GM18870 (cell line): ENCODE measurements around the gene DYNC1H1.

Experiments
- ATAC-seq: cut with Tn5 transposase; IDR thresholded peaks from one replicate; pipeline ENCODE4 v1.9.1; 2021; ENCODE audit warnings: moderate library complexity; ENCODE audit not compliant: unreplicated experiment

The DYNC1H1 gene

DNA sequence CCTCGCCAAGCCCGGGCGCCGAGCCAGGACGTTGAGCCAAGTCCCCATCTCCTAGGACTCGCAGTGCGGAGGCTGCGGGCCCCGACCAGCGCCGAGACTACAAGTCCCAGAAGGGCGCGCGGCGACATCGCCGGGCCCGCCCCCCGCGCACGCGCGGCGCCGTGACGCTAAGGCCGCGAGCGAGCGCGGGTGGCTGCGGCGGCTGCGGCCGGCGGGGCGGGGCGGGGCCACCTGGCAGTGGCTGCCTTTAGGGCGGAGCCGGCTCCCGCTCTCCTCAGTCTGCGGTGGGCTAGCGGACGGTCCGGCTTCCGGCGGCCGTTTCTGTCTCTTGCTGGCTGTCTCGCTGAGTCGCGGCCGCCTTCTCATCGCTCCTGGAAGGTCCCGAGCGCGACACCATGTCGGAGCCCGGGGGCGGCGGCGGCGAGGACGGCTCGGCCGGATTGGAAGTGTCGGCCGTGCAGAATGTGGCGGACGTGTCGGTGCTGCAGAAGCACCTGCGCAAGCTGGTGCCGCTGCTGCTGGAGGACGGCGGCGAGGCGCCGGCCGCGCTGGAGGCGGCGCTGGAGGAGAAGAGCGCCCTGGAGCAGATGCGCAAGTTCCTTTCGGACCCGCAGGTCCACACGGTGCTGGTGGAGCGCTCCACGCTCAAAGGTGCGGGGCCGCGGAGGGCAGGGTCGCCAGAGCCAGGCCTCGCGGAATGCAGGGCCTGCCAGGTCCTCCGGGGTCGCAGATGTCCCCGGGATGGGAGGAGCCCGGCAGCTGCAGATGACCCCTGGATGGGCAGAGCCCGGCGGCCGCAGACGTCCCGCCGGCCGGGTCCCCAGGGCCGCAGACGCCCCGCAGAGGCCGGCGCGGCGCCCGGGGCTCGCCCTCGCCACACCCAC is at the start of gene DYNC1H1:
TSS of gene DYNC1H1 (plus strand) at position 277 of the 884 bp plus-strand sequence. CDS start at position 396, 119 bp downstream.
- peak; percentile 47 for ATAC-seq

DNA sequence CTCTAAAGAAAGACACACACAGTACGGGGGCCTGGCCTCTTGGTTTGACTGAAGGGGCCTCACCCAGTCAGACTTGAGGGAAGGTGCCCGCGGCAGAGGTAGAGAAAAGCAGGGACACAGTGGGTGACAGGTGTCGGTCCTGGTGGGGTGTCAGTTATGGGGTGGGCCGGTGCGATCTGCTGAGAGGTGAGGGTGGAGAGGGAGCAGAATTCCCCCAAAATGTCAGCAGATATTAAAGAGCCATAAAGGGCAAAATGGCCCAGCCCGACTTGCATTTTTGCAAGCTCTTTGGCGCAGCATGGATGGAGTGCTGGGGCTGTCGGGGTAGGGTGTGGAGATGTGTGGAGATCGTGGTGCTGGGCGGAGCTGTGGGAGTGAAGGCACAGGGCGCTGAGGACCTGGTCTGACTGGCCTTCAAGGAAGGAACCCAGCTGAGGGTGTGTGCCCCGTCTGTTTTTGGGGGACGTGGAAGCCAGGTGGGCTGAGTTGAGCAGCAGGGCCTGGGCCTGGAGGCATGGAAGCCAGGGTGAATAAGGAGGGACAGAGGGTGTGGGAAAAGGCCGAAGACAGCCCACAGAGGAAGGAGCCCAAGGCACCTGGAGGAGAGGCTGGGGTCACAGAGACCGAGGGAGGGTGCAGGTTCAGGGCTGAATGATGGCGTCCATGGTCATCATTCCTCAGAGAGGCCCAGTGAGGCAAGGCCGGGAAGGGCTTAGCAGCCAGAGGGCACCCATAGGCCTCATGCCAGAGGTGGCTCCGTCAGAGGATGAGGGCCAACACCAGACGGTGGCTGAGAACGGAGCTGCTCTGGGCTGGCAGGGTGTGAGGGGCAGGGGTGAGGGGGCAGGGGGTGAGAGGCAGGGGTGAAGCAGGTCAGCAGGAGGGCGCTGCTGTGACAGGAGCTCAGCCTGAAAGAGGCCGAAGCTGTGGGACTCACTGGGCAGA is 48.2 kb upstream of the DYNC1H1 start:
- ATAC-seq: no peak

DNA sequence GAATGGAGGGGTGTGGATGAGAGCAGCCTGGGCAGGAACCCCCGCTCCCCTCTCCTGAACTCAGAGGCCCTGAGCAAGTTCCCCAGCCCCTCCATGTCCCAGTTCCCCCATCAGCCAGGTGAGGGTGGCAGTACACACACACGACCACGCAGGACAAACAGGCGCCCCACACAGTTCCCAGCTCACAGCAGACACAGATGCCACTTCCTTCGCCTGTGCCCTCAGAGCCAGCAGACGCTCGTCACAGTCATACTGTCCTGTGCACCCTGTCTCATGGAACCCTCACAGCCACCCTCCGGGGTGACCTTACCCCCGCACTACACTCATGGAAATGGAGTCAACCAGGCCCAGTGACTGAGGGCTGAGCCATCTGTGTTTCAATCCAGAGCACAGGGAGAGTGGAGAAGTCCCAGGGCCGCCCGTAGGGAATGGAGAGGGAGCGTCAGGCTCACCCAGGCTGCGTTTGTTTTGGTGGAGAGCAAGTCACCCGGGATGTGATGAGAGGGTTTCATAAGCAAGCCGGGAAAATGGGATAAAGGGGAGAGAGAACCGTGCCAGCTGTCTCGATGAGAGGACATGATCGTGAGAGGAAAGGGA is 47.5 kb upstream of the DYNC1H1 start:
- no peak for ATAC-seq

DNA sequence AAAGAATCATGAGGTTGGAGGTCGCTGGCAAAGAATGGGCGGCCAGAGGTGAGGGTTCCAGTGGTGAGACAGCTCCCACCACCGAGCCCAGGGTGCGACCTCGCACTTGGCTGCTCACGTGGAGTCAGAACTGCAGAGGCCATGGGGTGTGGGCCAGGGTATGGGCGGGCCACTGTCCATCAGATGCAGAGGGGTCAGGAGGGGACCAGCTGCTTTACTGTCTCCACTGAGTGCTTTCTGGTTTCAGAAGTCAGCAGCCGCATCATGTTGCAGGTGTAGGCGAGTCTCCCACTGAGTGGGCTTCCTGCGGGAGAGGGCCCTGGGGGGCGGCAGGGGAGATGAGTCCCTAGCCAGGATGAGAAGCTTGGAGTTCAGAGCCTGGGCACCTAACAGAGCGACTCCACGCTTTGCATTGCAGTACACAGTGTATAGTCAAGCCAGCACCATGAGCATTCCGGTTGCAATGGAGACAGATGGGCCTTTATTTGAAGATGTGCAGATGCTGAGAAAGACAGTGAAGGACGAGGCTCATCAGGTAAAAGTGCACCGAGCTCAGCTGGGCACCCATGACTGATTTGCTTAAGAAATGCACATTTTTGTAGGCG is 46.9 kb upstream of the DYNC1H1 start:
- ATAC-seq: no peak

DNA sequence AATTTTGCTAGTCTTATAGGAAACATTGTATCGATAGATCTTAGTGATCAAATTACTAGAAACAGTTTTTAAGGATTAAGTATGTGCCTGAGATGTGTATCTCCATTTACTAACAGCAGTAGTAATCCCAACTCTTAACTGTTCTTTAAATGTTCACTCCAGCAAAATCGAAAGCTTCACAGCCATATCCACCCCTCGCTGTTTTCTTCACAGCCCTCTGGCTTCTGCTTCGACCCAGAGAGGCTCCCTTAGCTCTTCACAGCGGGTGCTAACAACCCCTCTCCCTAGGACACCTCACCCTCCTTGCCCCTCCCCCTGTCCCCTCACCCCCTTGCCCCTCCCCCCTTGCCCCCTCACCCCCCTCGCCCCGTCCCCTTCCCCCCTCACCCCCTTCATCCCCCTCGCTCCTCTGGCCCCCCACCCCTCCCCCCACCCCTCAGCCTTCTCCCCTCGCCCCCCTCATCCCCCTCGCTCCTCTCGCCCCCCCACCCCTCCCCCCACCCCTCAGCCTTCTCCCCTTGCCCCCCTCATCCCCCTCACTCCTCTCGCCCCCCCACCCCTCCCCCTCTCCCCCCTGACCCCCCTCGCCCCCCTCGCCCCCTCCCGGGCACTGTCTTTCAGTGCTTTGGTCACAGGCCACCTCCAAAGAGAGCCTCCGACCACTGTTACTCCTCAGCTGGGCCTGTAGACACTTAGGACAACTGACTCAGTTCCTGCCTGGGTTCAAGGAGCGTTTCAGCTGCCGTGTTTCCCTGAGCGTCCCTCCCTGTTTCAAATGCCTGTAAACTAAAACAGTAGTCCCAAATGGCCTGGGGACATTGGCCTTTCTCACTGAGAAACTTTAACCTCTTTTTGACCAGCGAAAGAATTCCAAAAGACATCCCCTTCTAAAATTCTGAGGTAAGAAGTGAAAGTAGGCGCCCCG is 46.0 kb upstream of the DYNC1H1 start:
- no peak for ATAC-seq

DNA sequence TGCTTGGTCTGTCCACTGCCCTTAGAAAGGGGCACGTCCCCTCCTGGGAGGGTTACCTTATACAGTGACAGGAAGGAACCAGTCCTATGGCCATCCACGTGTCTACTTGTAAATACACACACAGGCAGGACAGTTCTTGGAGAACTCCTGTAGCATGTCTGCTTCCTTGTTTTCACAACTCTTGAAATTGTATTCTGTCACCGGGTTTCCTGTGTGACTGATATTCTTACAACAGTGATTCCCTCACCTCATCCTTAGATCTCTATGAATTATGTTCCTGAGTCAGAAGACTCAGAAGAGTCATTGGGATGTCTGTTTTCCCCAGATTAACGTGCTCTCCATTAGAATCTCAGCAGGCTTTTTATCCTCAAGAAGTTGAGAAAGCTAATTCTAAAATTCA is 44.1 kb upstream of the DYNC1H1 start:
- no peak for ATAC-seq

DNA sequence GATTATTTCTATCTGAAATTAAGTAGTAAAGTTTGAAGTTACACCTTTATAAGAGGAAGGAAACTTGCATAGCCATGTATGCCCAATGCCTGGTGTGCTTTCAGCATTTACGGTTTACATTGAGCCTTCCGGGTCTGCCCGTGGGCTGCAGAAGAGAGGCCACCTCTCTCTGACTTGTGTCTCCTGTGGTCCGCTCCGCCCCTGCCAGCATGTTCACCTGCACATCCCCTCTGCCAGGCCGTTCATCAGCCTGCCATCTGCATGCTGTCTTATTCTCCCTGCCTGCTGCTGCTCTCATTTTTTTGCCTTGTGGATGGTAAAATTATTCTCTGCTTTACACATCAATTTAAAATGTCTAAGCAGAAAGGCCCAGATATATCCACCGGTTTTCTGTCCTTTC is 41.5 kb upstream of the DYNC1H1 start:
- no peak for ATAC-seq

DNA sequence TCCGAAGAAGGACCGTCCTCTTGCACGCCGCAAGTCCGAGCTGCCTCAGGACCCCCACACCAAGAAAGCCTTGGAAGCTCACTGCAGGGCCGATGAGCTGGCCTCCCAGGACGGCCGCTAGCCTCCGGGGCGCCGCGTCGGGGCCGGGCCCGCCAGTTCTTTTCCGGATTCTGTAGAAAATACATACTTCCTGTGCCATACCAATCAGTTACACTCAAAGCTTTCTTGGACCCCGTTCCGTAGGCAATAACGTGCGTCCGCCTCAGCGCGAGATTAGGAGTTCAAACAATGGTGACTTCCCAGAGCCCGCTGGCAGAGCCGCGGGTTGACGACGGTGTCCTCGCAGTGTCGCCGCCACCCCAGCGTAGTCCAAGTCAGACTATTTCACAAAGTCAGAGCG is 39.2 kb upstream of the DYNC1H1 start:
- ATAC-seq: no peak

DNA sequence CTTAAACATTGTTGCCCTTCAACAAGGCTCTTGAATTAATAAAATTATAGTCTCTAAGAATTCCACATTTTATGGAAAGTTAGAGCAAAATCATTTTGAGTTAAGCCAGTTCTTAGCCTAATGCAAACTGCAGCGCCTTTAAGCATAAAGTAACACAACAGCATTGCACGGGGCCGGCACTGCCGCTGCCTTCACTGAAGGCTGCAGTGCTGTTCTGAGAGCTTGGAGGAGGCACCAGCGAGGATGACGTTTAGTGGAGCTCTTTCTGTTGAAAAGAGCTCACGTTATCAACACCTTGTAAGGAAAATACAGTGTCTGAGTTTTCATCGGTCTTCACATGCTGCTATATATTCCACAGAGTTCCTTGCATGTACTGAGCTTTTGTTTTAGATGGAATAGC is 38.3 kb upstream of the DYNC1H1 start:
- no peak for ATAC-seq

DNA sequence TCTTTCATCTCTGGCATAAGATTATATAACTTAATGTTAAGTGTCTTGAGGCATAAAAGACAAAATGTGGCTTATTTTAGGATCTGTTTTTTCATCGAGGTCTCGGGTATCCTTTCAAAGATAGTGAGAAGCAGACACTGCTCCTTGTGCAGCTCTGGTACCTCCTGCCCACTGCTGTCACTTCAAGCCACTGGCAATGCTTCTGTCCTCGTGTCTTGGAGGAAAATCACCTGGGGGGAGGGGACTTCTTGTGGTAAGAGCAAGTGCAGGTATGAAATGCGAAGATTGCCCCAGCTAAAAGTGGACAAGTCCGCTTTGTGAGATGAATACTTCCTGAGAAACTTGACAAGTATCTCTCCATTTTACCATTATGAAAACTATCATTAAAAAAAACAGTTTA is 37.8 kb upstream of the DYNC1H1 start:
- ATAC-seq: no peak

DNA sequence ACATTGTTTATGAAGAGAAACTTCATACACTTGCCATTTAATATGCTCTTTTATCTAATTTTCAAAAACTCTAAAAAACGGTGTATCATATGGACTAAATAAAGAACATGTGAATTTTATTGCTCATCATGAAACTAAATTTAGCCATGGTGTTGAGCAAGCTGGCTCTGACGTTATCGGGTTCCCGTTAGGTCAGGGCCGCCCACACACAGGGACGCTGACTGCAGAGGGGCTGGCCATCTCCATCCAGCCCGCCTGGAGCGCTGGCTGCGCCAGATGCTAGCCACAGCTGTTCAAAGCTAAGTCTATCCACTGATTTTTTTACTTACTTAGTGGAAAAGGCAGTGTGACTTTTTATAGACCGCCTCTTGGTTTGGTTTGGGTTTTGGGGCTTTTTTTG is 36.5 kb upstream of the DYNC1H1 start:
- no peak for ATAC-seq

DNA sequence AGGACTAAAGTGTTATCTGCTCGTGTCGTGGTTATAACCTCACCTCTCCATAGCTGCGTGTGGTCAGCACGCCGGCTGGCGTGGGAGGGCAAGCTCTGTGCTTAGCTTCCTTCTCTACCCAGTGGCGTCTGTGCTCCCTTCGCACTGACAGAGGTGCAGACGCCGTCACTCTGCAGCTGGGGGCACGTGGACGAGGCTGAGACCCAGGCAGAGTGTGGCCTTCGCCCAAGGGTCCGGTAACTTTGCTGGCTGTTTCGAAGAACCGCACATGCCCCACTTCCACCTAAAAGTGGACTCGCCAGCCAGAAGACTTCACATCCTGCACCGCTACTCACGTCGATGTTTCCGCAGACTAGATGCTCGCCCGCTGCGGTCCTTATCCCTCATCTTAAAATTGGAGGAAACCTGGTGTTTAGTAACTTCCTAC is 35.9 kb upstream of the DYNC1H1 start:
- ATAC-seq: no peak

DNA sequence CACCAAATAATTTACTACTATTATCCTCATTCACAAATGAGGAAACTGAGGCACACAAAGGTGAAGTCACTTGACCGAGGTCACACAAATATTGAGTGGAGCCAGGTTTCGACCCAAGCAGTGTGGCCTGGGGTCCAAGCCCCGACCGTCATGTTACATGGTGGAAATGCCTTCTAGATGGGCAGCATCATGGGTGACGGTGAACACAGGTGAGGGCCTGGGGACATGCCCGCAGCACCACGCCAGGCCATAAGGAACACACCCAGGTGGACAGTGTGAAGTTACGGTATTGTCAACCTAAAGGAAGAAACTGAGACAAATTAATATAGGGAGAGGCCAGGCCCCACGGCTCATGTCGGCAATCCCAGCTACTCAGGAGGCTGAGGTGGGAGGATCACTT is 35.3 kb upstream of the DYNC1H1 start:
- no peak for ATAC-seq

DNA sequence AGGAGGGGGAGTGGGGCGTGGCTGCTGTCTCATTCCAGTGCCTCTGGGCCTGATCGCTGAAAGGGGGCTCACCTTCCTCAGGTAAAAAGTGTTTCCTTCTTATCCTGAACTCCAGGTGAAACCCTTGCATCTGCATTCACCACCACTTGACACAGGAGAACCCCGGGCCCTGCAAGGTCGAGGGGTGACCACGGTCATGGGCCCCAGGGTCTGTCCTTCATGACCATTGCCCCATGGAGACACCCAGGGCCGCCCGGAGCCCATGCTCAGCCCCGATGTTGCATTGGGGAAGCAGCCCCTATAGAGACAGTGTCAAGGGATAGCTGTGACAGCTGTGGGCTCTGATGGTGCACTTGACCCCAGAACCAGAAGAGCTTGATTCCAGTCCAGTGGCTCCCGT is 34.4 kb upstream of the DYNC1H1 start:
- no peak for ATAC-seq

DNA sequence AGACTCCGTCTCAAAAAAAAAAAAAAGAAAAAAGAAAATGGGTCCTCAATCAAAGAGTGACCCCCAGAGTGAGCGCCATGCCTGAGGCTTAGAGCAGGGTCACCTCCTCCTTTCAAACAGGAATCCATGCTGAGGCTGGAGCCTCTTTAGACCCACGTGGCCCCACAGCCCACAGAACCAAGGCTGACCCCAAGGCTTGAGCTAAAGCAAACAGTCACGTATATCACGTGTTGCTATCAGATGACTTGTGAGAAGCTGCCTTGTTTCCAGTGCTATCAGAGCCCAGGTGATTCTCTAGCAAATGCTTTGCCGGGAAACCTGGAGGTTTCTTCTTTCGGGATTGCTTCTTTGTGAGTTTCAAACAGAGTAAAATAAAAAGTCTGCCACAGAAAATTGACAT is 31.7 kb upstream of the DYNC1H1 start:
- no peak for ATAC-seq

DNA sequence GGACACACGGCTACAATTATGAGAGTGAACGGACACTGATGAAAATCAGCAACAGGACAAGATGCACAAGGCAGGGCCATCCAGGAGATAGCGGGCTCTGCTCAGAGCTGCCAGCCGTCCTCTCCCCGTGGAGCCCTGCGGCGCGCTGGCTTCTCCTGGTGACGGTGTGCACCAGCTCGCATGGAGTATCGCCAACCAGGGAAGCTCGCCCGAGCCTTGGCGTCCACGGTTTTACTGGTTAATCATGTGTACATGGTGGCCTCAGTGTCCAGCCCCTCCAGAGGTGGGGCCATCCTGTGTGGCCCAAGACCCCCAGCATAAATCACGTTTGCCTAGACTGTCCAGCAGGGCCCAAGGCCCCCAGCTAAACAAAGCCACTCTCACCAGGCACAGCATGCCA is 31.2 kb upstream of the DYNC1H1 start:
- no peak for ATAC-seq

DNA sequence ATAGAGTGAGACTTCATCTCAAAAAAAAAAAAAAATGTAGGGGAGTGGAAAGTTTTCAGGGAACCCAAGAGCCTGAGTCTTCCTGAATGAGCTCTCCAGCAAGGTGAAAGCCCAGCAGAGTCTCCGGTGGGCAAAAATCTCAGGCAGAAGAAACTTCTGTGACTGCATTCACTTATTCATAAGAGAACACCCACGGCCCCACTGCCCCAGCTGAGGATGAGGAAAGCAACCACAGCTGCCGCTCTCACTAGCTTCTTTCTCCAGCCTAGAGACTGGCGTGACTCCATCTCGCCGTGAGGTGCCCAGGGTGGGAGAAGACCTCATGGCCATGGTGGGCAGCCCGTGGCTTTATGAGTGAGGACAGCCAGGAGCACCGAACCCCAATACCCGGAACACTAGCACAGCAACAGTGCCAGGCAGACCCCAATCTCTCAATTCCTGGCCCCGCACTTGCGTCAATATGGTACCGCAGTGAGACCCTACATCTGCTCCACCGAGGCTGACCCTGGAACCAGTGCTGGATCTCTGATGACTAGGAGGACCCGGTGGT is 29.7 kb upstream of the DYNC1H1 start:
- no peak for ATAC-seq

DNA sequence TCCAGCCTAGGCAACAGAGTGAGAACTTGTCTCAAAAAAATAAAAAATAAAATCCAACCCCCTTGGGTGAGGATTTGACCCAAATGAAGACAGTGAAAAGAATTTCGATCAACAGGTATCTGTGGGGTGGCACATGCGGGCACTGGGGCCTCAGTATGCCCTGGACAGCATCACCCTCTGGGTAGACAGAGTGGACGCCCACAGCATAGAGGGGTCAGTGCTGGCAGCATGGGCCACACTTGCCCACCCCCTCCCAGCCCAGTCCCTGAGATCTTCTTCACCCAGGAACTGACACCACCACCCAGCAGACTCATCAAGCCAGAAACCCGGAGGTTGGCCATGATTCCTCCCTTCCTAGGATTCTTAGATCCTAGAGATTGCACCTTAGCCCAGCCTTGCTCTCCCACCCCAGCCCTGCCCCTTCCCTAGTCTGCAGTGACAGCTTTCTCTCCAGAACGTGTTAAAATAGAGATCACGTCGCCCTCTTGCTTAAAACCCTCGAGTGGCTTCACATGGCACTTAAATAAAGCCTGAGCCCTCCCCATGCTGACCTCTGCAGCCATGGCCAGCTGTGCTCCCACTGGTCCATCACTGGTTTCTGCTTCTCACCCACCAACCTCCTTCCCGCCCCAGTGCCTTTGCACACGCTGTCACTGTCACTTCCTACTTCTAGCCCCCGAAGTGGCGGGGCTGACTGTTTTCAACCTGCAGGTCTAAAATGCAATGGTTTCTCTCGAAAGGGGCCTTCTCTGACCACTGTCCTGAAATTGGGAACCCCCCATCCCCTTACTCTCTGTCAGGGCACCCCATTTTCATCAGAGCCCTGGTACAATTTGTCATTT is 26.2 kb upstream of the DYNC1H1 start:
- ATAC-seq: no peak
